Muscle of back (tissue), 13 donors: ENCODE measurements around the gene ZSCAN5C. TPM values are rescaled to one million over a fixed set of nuclear protein-coding genes. Genes with fewer than 3 reads are reported as not detected.
"Not testable (repeated sequence)": the region's sequence is repeated elsewhere in the genome, so short reads cannot be mapped to it uniquely, and the experiment has no call there.

Source experiments
- DNase-seq, 3 donors: peaks; one replicate each; pipeline versions ENCODE4 v3.0.0 to v3.0.0-alpha.2; 2013
- long read RNA-seq, 9 donors: transcript quantifications; one replicate each; lab custom pipeline, GENCODE V29; 2026
- polyA plus RNA-seq, 10 donors: library from polyadenylated mRNA; unstranded; fragments of 120-200 nt; gene quantifications; one replicate each; pipeline ENCODE4 v1.2.1, GENCODE V29; 2013; ENCODE audit not compliant: insufficient read length in 10 of 10

Gene ZSCAN5C
- polyA plus RNA-seq: not detected
- long read RNA-seq, donor 1: 0 reads
- long read RNA-seq, donor 2: 0 reads
- long read RNA-seq, donor 3: 0 reads
- long read RNA-seq, donor 4: 0 reads
- long read RNA-seq, donor 5: 0 reads
- long read RNA-seq, donor 6: 0 reads
- long read RNA-seq, donor 7: 0 reads
- long read RNA-seq, donor 8: 0 reads
- long read RNA-seq, donor 9: 0 reads

DNA sequence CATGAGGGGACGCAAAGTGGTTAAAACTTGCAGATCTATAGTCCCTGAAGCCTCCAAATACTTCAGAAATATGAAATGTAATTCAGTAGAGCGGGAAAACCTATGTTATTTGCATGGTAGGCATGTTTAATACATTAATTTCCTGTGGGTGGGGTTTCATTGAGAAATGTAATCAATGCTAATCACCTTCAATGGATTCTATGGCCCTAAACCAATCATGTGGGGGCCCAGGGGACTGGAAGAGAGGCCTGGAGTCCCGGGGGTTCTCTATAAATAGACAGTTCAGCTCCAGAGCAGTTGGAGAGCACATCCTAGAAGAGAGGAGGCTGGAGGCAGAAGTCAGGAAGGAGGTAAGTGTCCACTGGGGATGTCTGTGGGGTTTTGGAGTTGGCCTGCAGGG, at the start of gene ZSCAN5C:
TSS of gene ZSCAN5C (plus strand) at position 301 of the 400 bp plus-strand sequence. CDS start 3,641 bp downstream, outside the sequence.
- no peak for DNase-seq

- DNase-seq: no peak
Observed at GRCh38 chr19:56152644-56153043, 49.4 kb upstream of the ZSCAN5C start.

DNA sequence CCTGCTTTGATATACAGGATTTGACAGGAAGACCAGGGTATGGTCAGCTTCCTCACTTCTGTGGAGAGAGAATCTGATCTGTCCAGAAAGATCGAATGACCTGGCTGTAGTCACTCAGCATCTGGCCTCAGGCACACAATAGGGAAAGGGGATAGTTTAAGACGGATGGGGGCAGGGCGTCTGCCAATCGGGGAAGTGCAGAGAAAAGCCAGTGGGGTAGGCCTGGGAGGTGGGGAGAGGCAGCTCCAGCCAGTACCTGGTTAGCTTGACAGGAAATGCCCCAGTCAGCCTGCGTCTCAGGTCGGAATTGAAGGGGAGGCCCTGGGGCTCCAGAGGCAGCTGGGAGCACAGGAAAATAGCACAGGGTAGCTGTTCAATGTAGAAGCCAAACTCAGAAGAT, 48.6 kb upstream of the ZSCAN5C start:
- DNase-seq: no peak

DNA sequence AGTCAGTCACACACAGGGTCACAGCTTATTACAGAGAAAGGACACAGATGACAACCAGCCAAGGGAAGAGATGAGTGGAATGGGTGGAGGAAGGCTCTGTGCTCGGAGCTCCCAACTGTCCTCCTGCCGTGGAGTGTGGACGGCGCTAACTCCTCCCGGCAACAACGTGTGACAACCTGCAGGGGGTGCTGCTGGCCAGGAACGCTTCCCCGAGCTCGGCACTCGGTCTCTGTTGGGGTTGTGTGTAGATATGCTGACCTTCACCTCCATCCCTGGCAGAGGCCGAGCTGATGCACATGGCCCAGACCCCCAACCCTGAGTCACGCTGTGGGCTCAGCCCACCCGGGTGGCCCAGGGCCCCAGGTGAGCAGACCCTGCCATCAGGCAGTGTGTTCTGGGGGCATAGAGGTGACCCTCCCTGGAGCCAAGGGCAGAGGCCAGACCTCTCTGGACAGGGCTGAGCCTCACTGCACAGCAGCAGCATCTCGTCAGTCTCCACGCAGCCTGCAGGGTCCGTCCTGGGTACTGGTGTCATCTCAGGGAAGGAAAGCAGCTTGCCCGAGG, 46.9 kb upstream of the ZSCAN5C start:
- no peak for DNase-seq

- DNase-seq: no peak
Observed at GRCh38 chr19:56156768-56157167, 45.3 kb upstream of the ZSCAN5C start.

DNA sequence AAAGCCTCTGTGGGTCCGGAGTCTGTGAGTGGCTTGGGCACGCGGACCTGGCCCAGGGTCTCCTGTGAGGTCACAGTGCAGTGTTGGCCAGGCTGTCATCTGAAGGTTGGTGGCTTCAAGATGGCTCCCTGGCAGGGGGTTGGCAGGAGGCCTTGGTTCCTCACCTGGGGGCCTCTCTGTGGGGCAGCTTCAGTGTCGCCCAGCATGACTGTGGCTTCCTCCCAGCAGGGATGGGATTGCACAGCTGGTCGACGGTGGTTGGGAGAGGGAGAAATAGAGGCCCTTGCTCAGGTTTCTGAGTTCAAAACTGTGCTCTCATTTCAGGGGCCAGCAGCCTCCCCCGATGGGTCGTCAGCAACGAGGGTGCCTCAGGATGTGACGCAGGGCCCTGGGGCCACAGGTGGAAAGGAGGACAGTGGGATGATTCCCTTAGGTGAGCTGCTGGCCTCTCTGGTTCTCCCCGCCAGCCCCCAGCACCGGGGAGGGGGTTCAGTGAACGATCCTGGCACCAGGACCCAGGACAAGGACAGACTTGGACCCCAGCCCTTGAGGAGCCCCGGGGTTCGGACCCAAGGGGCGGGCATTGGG, 43.8 kb upstream of the ZSCAN5C start:
- DNase-seq: no peak

DNA sequence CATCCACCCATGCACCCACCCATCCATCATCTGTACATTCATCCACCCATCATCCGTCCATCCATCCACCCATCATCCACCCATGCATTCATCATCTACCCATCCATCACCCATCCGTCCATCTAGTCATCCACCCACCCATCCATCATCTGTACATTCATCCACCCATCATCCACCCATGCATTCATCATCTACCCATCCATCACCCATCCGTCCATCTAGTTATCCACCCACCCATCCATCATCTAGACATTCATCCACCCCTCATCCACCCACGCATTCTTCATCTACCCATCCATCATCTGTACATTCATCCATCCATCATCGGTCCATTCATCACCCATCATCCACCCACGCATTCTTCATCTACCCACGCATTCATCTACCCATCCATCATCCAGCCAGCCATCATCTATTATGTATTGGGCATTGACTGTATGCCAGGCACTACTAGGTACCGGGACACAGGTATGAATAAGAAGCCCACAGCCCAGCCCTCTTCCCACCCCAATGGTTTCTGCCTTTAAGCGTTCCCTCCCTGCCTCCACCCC, 43.0 kb upstream of the ZSCAN5C start:
- no peak for DNase-seq

- DNase-seq: no peak
Observed at GRCh38 chr19:56159622-56160271, 42.3 kb upstream of the ZSCAN5C start.

DNA sequence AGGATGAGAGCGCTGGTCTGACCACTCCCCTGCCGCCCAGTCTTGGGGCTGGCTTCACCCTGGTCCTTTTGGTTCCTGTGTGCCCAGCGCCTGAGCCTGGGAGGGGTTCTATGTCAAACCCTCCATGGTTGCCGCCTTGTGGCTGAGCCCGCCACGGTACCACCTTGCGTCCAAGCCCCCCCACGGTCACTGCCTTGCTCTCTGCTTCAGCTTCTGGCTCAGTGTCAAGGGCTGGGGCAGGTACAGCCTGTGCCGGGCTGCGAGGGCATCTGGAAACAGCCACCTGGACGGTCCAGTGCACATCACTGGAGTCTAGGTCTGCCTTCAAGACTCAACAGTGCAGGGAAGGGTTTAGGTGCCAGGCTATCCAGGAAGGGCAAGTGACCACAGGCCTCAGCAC, 40.5 kb upstream of the ZSCAN5C start:
- no peak for DNase-seq

- no peak for DNase-seq
Observed at GRCh38 chr19:56162258-56162657, 39.8 kb upstream of the ZSCAN5C start.

GRCh38 chr19:56163097-56163496, 39.0 kb upstream of the ZSCAN5C start:
- no peak for DNase-seq

DNA sequence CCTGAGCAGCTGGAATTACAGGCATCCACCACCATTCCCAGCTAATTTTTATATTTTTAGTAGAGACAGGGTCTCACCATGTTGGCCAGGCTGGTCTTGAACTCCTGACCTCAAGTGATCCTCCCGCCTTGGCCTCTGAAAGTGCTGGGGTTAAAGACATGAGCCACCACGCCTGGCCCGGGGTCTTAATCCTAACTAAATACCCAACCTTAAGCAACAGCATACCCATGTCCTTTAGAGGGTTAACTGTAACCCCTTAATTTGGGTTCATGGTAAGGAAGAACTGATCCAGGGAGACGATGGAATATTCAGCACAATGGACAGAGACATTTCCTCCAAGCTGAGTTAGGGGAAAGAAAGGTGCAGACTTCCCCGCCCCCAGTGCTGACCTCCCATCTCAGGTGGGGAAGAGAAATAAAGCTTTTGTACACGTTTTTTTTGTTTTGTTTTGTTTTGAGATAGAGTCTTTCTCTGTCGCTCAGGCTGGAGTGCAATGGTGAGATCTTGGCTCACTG, 35.0 kb upstream of the ZSCAN5C start:
- no peak for DNase-seq

GRCh38 chr19:56170261-56170660, 31.8 kb upstream of the ZSCAN5C start:
- DNase-seq: no peak

DNA sequence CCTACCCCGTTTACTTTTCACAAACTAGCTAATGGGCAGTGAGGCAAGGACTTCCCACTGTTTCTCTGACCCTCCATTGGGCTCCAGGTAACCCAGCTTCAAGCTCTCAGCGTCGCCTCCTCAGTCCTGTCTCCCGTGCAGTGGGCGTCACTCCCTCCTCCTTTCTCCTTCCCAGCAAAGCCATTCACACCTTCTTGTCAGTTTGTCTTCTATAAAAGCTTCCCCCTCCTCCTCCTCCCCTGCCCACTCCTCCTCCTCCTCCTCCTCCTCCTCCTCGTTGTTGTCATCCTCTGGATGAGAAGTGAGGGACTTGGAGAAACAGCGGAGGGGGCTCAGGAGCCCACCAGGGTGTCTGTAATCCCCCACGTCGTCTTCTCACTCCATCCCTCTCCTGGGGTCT, 28.0 kb upstream of the ZSCAN5C start:
- DNase-seq: no peak

GRCh38 chr19:56174550-56174949, 27.5 kb upstream of the ZSCAN5C start:
- no peak for DNase-seq

GRCh38 chr19:56175861-56176307, 26.2 kb upstream of the ZSCAN5C start, which contains the start of gene GALP:
GALP (plus strand) TSS chr19:56176008; CDS start chr19:56177109, 1,101 bp downstream.
- not testable (repeated sequence) for DNase-seq

DNA sequence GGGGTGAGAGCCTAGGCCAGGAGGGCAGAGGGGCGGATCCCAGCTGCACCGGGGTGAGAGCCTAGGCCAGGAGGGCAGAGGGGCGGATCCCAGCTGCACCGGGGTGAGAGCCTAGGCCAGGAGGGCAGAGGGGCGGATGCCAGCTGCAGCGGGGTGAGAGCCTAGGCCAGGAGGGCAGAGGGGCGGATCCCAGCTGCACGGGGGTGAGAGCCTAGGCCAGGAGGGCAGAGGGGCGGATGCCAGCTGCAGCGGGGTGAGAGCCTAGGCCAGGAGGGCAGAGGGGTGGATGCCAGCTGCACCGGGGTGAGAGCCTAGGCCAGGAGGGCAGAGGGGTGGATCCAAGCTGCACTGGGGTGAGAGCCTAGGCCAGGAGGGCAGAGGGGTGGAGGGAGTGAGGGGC, 25.8 kb upstream of the ZSCAN5C start:
- not testable (repeated sequence) for DNase-seq

DNA sequence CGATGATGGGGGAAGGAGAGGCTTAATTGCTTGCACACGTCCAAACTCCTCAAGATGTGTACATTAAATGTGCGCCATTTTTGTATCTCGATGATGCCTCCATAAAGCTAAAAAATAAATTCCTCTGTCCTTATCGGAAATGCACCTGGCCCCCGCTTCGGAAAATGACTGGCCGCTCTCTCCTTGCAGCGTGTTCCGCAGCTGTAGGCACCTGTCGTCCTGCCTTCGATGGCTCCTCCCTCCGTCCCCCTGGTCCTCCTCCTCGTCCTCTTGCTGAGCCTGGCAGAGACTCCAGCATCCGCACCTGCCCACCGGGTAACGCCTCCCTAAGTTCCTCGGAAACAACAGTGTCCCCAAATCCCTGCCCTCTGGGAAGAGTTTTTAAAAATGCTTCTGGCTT, 25.2 kb upstream of the ZSCAN5C start:
- DNase-seq: no peak

- no peak for DNase-seq
Observed at GRCh38 chr19:56177564-56178243, 24.4 kb upstream of the ZSCAN5C start.

- DNase-seq: no peak
Observed at GRCh38 chr19:56189785-56190184, 12.3 kb upstream of the ZSCAN5C start.

GRCh38 chr19:56191115-56191514, 11.0 kb upstream of the ZSCAN5C start:
- no peak for DNase-seq

- no peak for DNase-seq
Observed at GRCh38 chr19:56191711-56192110, 10.4 kb upstream of the ZSCAN5C start.
